HG02623 (cell line): Measurements from ENCODE around the gene ARHGEF28.

Experiments
- ATAC-seq: cut with Tn5 transposase; IDR thresholded peaks from one replicate; pipeline ENCODE4 v1.9.1; 2021; ENCODE audit warnings: moderate library complexity; ENCODE audit not compliant: unreplicated experiment

Gene ARHGEF28

GRCh38 chr5:73729329-73729728, 103.3 kb downstream of the ARHGEF28 start:
- ATAC-seq: no peak

GRCh38 chr5:73732045-73732444, 106.0 kb downstream of the ARHGEF28 start:
- no peak for ATAC-seq

GRCh38 chr5:73733219-73733618, 107.2 kb downstream of the ARHGEF28 start:
- no peak for ATAC-seq

GRCh38 chr5:73735032-73735734, 109.2 kb downstream of the ARHGEF28 start:
- no peak for ATAC-seq

GRCh38 chr5:73739650-73740049, 113.7 kb downstream of the ARHGEF28 start:
- no peak for ATAC-seq

GRCh38 chr5:73740274-73740790, 114.3 kb downstream of the ARHGEF28 start:
- ATAC-seq: no peak

- ATAC-seq: no peak
Observed at GRCh38 chr5:73743161-73743560, 117.2 kb downstream of the ARHGEF28 start.

- no peak for ATAC-seq
Observed at GRCh38 chr5:73745836-73746235, 119.8 kb downstream of the ARHGEF28 start.

GRCh38 chr5:73746608-73747007, 120.6 kb downstream of the ARHGEF28 start:
- no peak for ATAC-seq

- no peak for ATAC-seq
Observed at GRCh38 chr5:73747696-73748380, 121.8 kb downstream of the ARHGEF28 start.

GRCh38 chr5:73748510-73749400, 122.8 kb downstream of the ARHGEF28 start:
- ATAC-seq: no peak

GRCh38 chr5:73749485-73750270, 123.7 kb downstream of the ARHGEF28 start:
- ATAC-seq: no peak

- ATAC-seq: no peak
Observed at GRCh38 chr5:73751254-73751914, 125.4 kb downstream of the ARHGEF28 start.

- ATAC-seq: no peak
Observed at GRCh38 chr5:73754254-73754653, 128.3 kb downstream of the ARHGEF28 start.

- ATAC-seq: no peak
Observed at GRCh38 chr5:73757416-73757815, 131.4 kb downstream of the ARHGEF28 start.

- no peak for ATAC-seq
Observed at GRCh38 chr5:73759771-73760170, 133.8 kb downstream of the ARHGEF28 start.

- no peak for ATAC-seq
Observed at GRCh38 chr5:73763300-73764032, 137.5 kb downstream of the ARHGEF28 start.

- no peak for ATAC-seq
Observed at GRCh38 chr5:73764586-73764985, 138.6 kb downstream of the ARHGEF28 start.

GRCh38 chr5:73764996-73765395, 139.0 kb downstream of the ARHGEF28 start:
- ATAC-seq: no peak
